ENCODE data around the gene HPCAL1.
A peak's percentile ranks its signal among the peaks of the same experiment; 100 is the strongest.
"Not testable (repeated sequence)": the region's sequence is repeated elsewhere in the genome, so short reads cannot be mapped to it uniquely, and the experiment has no call there.

HPCAL1 gene

GRCh38 chr2:10442469-10443126, 139.9 kb downstream of the HPCAL1 start:
- DNase-seq (ENCODE audit: low read depth in 2 of 2), result not testable (repeated sequence)

GRCh38 chr2:10444463-10444862, 141.8 kb downstream of the HPCAL1 start:
- no peak for DNase-seq (ENCODE audit: low read depth in 2 of 2)

- no peak for DNase-seq (ENCODE audit: low read depth in 2 of 2)
Observed at GRCh38 chr2:10446631-10447030, 143.9 kb downstream of the HPCAL1 start.

GRCh38 chr2:10447300-10447894, 144.7 kb downstream of the HPCAL1 start:
- DNase-seq (ENCODE audit: low read depth in 2 of 2), result no peak

GRCh38 chr2:10447895-10448575, 145.3 kb downstream of the HPCAL1 start, which contains the start of gene ODC1:
TSS of gene ODC1 (minus strand) at chr2:10448327. CDS start at chr2:10445032, 3,295 bp downstream.
- DNase-seq (ENCODE audit: low read depth in 2 of 2), result peak; percentile 86

- no peak for DNase-seq (ENCODE audit: low read depth in 2 of 2)
Observed at GRCh38 chr2:10448576-10449485, 146.1 kb downstream of the HPCAL1 start.

- DNase-seq (ENCODE audit: low read depth in 2 of 2), result no peak
Observed at GRCh38 chr2:10449486-10449831, 146.8 kb downstream of the HPCAL1 start.

- no peak for DNase-seq (ENCODE audit: low read depth in 2 of 2)
Observed at GRCh38 chr2:10449838-10450691, 147.4 kb downstream of the HPCAL1 start.

GRCh38 chr2:10451819-10452218, 149.1 kb downstream of the HPCAL1 start:
- no peak for DNase-seq (ENCODE audit: low read depth in 2 of 2)

- no peak for DNase-seq (ENCODE audit: low read depth in 2 of 2)
Observed at GRCh38 chr2:10452312-10452711, 149.6 kb downstream of the HPCAL1 start.

GRCh38 chr2:10452956-10453904, 150.5 kb downstream of the HPCAL1 start:
- DNase-seq (ENCODE audit: low read depth in 2 of 2), result no peak

GRCh38 chr2:10453905-10454298, 151.2 kb downstream of the HPCAL1 start:
- no peak for DNase-seq (ENCODE audit: low read depth in 2 of 2)

GRCh38 chr2:10454505-10454904, 151.8 kb downstream of the HPCAL1 start:
- DNase-seq (ENCODE audit: low read depth in 2 of 2), result no peak

GRCh38 chr2:10457195-10457594, 154.5 kb downstream of the HPCAL1 start:
- DNase-seq (ENCODE audit: low read depth in 2 of 2), result not testable (repeated sequence)

- no peak for DNase-seq (ENCODE audit: low read depth in 2 of 2)
Observed at GRCh38 chr2:10457846-10458598, 155.3 kb downstream of the HPCAL1 start.

GRCh38 chr2:10460366-10460796, 157.7 kb downstream of the HPCAL1 start:
- DNase-seq (ENCODE audit: low read depth in 2 of 2), result no peak

- no peak for DNase-seq (ENCODE audit: low read depth in 2 of 2)
Observed at GRCh38 chr2:10462178-10463083, 159.7 kb downstream of the HPCAL1 start.

- DNase-seq (ENCODE audit: low read depth in 2 of 2), result no peak
Observed at GRCh38 chr2:10465910-10466309, 163.2 kb downstream of the HPCAL1 start.

Data from fibroblast of skin of left biceps (primary cell).